HG03457 (cell line): ENCODE data around the gene FAM168B.

Source experiments
- ATAC-seq: cut with Tn5 transposase; IDR thresholded peaks from one replicate; pipeline ENCODE4 v1.9.1; 2021; ENCODE audit warnings: moderate number of reproducible peaks; ENCODE audit not compliant: unreplicated experiment

Gene FAM168B

GRCh38 chr2:131040661-131041401 lies 52.4 kb downstream of the FAM168B start:
- ATAC-seq = no peak

- ATAC-seq = no peak
These were observed 53.2 kb downstream of the FAM168B start for GRCh38 chr2:131039908-131040660.

- no peak for ATAC-seq
These were observed 53.7 kb downstream of the FAM168B start for GRCh38 chr2:131039535-131039907.

- ATAC-seq = no peak
These were observed 54.2 kb downstream of the FAM168B start for GRCh38 chr2:131039101-131039440.

GRCh38 chr2:131038258-131039100 lies 54.8 kb downstream of the FAM168B start:
- ATAC-seq = no peak

- ATAC-seq = no peak
These were observed 55.6 kb downstream of the FAM168B start for GRCh38 chr2:131037398-131038257.

- no peak for ATAC-seq
These were observed 56.4 kb downstream of the FAM168B start for GRCh38 chr2:131036696-131037397.

- ATAC-seq = no peak
These were observed 57.0 kb downstream of the FAM168B start for GRCh38 chr2:131036269-131036668.

GRCh38 chr2:131035826-131036231 lies 57.4 kb downstream of the FAM168B start:
- no peak for ATAC-seq

- ATAC-seq = no peak
These were observed 58.0 kb downstream of the FAM168B start for GRCh38 chr2:131035112-131035825.

- no peak for ATAC-seq
These were observed 58.9 kb downstream of the FAM168B start for GRCh38 chr2:131034122-131035051.

GRCh38 chr2:131033786-131034121 lies 59.5 kb downstream of the FAM168B start:
- ATAC-seq = no peak

- no peak for ATAC-seq
These were observed 60.8 kb downstream of the FAM168B start for GRCh38 chr2:131032393-131032836.

- no peak for ATAC-seq
These were observed 61.4 kb downstream of the FAM168B start for GRCh38 chr2:131031875-131032274.

- ATAC-seq = no peak
These were observed 61.8 kb downstream of the FAM168B start for GRCh38 chr2:131031431-131031841.

- no peak for ATAC-seq
These were observed 62.7 kb downstream of the FAM168B start for GRCh38 chr2:131030478-131030971.

- ATAC-seq = no peak
These were observed 63.4 kb downstream of the FAM168B start for GRCh38 chr2:131029812-131030211.
